Renal pelvis (tissue), 4 donors: ENCODE results near the gene LEMD2. TPM values are rescaled to one million over a fixed set of nuclear protein-coding genes. Genes with fewer than 3 reads are reported as not detected.
A peak's percentile ranks its signal among the peaks of the same experiment; 100 is the strongest.

ENCODE experiments used
- DNase-seq: peaks from one replicate; pipeline ENCODE4 v3.0.0-alpha.2; 2013
- polyA plus RNA-seq, 3 donors: library from polyadenylated mRNA; unstranded; fragments of 120-200 nt; gene quantifications; one replicate each; pipeline ENCODE4 v1.2.1, GENCODE V29; 2013; ENCODE audit not compliant: insufficient read length in 3 of 3

The LEMD2 gene
- polyA plus RNA-seq, 3 donors, result 67.7 to 87.9 (median 81.1) TPM

- DNase-seq, result no peak
Observed at GRCh38 chr6:33778444-33779121, 10.3 kb downstream of the LEMD2 start.

GRCh38 chr6:33777398-33778388, 11.2 kb downstream of the LEMD2 start:
- DNase-seq, result peak; percentile 65

GRCh38 chr6:33776764-33777163, 12.2 kb downstream of the LEMD2 start:
- no peak for DNase-seq

- DNase-seq, result no peak
Observed at GRCh38 chr6:33776186-33776585, 12.7 kb downstream of the LEMD2 start.

- DNase-seq, result no peak
Observed at GRCh38 chr6:33774774-33775173, 14.2 kb downstream of the LEMD2 start.

GRCh38 chr6:33772902-33773472, 15.9 kb downstream of the LEMD2 start:
- no peak for DNase-seq

GRCh38 chr6:33772082-33772830, 16.7 kb downstream of the LEMD2 start:
- no peak for DNase-seq

GRCh38 chr6:33771146-33772081, 17.5 kb downstream of the LEMD2 start:
- peak; percentile 80 for DNase-seq

GRCh38 chr6:33770833-33771145, 18.1 kb downstream of the LEMD2 start:
- DNase-seq, result no peak

- DNase-seq, result no peak
Observed at GRCh38 chr6:33770124-33770832, 18.7 kb downstream of the LEMD2 start.

GRCh38 chr6:33769248-33769821, 19.6 kb downstream of the LEMD2 start:
- no peak for DNase-seq

GRCh38 chr6:33768644-33769120, 20.2 kb downstream of the LEMD2 start:
- no peak for DNase-seq

- DNase-seq, result no peak
Observed at GRCh38 chr6:33766921-33767907, 21.7 kb downstream of the LEMD2 start.

- DNase-seq, result no peak
Observed at GRCh38 chr6:33765368-33765767, 23.6 kb downstream of the LEMD2 start.

- no peak for DNase-seq
Observed at GRCh38 chr6:33764036-33764435, 24.9 kb downstream of the LEMD2 start.

- DNase-seq, result no peak
Observed at GRCh38 chr6:33763483-33763882, 25.4 kb downstream of the LEMD2 start.

- DNase-seq, result no peak
Observed at GRCh38 chr6:33762713-33763112, 26.2 kb downstream of the LEMD2 start.

GRCh38 chr6:33761922-33762629, 26.9 kb downstream of the LEMD2 start:
- no peak for DNase-seq
